HepG2 (cell line): ENCODE measurements around the gene CDK5R1. TPM values are rescaled to one million over a fixed set of nuclear protein-coding genes. Genes with fewer than 3 reads are reported as not detected.

Experiments used
- ATAC-seq: fragments of 200-7000 bp; cut with Tn5 transposase; 3 replicates; pipeline ENCODE4 v1.9.1; 2020; ENCODE audit warnings: mild to moderate bottlenecking, moderate library complexity
- BruUV-seq: library from RNA; stranded (reverse); fragments of 400-500 nt; replicated peaks from 2 replicates; lab custom pipeline; 2021; lab: Mats Ljungman, UMichigan
- CTCF ChIA-PET: fragments of 300-600 bp; formaldehyde crosslinking; extraction: SDS; loops from one replicate; lab custom pipeline; 2021; ENCODE audit warnings: low total read pairs, inconsistent platforms, low intra/inter-chr PET ratio; lab: Yijun Ruan, JAX
- POLR2A ChIA-PET: fragments of 350-600 bp; sonication (Branson Sonifier 250); formaldehyde crosslinking; loops from one replicate; lab custom pipeline; 2020; ENCODE audit warnings: antibody characterized with exemption, inconsistent platforms; lab: Yijun Ruan, JAX
- DNase-seq: peaks from one replicate; pipeline ENCODE4 v3.0.0-alpha.2; 2015; ENCODE audit warnings: low spot score
- FAIRE-seq: peaks from 3 replicates; lab custom pipeline; 2011; peaks lifted over from hg19 to GRCh38; lab: Jason Lieb, UNC
- H2AFZ ChIP-seq: one replicate; pipeline ENCODE4 v1.6.1; 2011; ENCODE audit warnings: low read length, inconsistent platforms
- H3K27ac ChIP-seq: fragments of 300-600 bp; 3 replicates; pipeline ENCODE4 v1.8.0; 2011; ENCODE audit warnings: mixed run types, mild to moderate bottlenecking, mixed read lengths, low read length, inconsistent platforms; ENCODE audit not compliant: insufficient read depth; ENCODE audit errors: extremely low read length
- H3K27me3 ChIP-seq, 2 experiments: fragments of 200-600 bp in 1 of 2; 2 replicates in 1 of 2; 3 replicates in 1 of 2; pipeline versions ENCODE4 v1.6.0 to v1.8.0; 2011; ENCODE audit warnings: low read length in 2 of 2, mild to moderate bottlenecking in 2 of 2, moderate library complexity in 2 of 2, inconsistent platforms in 1 of 2; ENCODE audit not compliant: insufficient read depth in 2 of 2, control insufficient read depth in 1 of 2
- H3K36me3 ChIP-seq, 2 experiments: fragments of 200-600 bp in 1 of 2; replicated peaks in 1 of 2; 2 replicates in 1 of 2; 3 replicates in 1 of 2; pipeline versions ENCODE4 v1.5.1 to v1.8.0; 2011; ENCODE audit warnings: low read length in 2 of 2, inconsistent platforms in 1 of 2; ENCODE audit not compliant: insufficient read depth in 2 of 2, control insufficient read depth in 1 of 2
- H3K4me1 ChIP-seq: 2 replicates; pipeline ENCODE4 v1.5.1; 2012; ENCODE audit warnings: low read length, inconsistent platforms; ENCODE audit not compliant: insufficient read depth
- H3K4me2 ChIP-seq: 2 replicates; pipeline ENCODE4 v1.6.0; 2011; ENCODE audit warnings: low read depth, low read length, inconsistent platforms
- H3K4me3 ChIP-seq, 3 experiments: fragments of 200-600 bp in 1 of 3; sonication (generic), shearing (Covaris generic) in 1 of 3; replicated peaks in 1 of 3; 2 replicates each; pipeline ENCODE4 v1.5.1; 2011 to 2016; ENCODE audit warnings: low read length in 3 of 3, inconsistent platforms in 2 of 3, low read depth in 2 of 3, mild to moderate bottlenecking in 2 of 3, control low read depth in 1 of 3, mixed read lengths in 1 of 3; ENCODE audit not compliant: insufficient read depth in 1 of 3
- H3K79me2 ChIP-seq: one replicate; pipeline ENCODE4 v1.6.1; 2011; ENCODE audit warnings: low read length, inconsistent platforms; ENCODE audit not compliant: insufficient read depth
- H3K9ac ChIP-seq: 2 replicates; pipeline ENCODE4 v1.6.0; 2011; ENCODE audit warnings: mild to moderate bottlenecking, low read depth, low read length, inconsistent platforms; ENCODE audit not compliant: insufficient read depth
- H3K9me3 ChIP-seq: 2 replicates; pipeline ENCODE4 v1.5.1; 2012; ENCODE audit warnings: mild to moderate bottlenecking, low read length
- H4K20me1 ChIP-seq: 2 replicates; pipeline ENCODE4 v1.6.0; 2011; ENCODE audit warnings: inconsistent platforms, mild to moderate bottlenecking, low read length, moderate library complexity; ENCODE audit not compliant: insufficient read depth
- NFE2L1 ChIP-seq: sonication (generic); formaldehyde crosslinking; IDR thresholded peaks from 2 replicates; pipeline ENCODE4 v1.4.0; 2020; ENCODE audit warnings: missing genetic modification reagents, mild to moderate bottlenecking, borderline replicate concordance
- ZFX ChIP-seq: sonication (generic); formaldehyde crosslinking; IDR thresholded peaks from 2 replicates; pipeline ENCODE4 v1.4.0; 2020; ENCODE audit warnings: mild to moderate bottlenecking, low read depth, missing genetic modification reagents, moderate library complexity
- WGBS: methylation state at CpG from one replicate; pipeline ENCODE4 v1.1.6; 2017; ENCODE audit warnings: low lambda C conversion rate; 5-methylcytosine and 5-hydroxymethylcytosine counted together
- in situ Hi-C: cut with HindIII; loops from 2 replicates; pipeline ENCODE4 v1.10.0; 2017; ENCODE audit warnings: low pct_unique_long_range_greater_than_20kb; ENCODE audit not compliant: extremely low pct_ligation_motif_present
- intact Hi-C: fragments of 100-400 bp; cut with micrococcal nuclease; formaldehyde crosslinking; loops from one replicate; pipeline ENCODE4 v1.10.0; 2022; ENCODE audit not compliant: unreplicated experiment
- polyA plus RNA-seq, 8 experiments: library from polyadenylated mRNA; depleted of rRNA in 3 of 8; stranded (reverse) in 7 of 8; unstranded in 1 of 8; fragments of >200 nt; fragmentation: Illumina TruSeq in 4 of 8; extraction: Trizol in 4 of 8; gene quantifications; 2 replicates each; pipeline versions ENCODE4 v1.2.1 to v1.2.3, GENCODE V29; 2011 to 2016; ENCODE audit warnings: low read depth in 4 of 8, missing spikeins in 1 of 8, mixed read lengths in 1 of 8; ENCODE audit not compliant: insufficient read depth in 1 of 8
- total RNA-seq, 5 experiments: library from RNA; depleted of rRNA; stranded (reverse); fragments of >200 nt; fragmentation: Illumina TruSeq; extraction: Trizol; gene quantifications; 2 replicates each; pipeline ENCODE4 v1.2.3, GENCODE V29; 2016; ENCODE audit warnings: low read depth in 1 of 5
- TF ChIP-seq, protein P1 (sequence below): sonication (generic); formaldehyde crosslinking; conservative IDR thresholded peaks from 2 replicates; pipeline ENCODE4 v1.4.0; 2020; ENCODE audit warnings: missing genetic modification reagents
- TF ChIP-seq, protein P2 (sequence below): sonication (generic); formaldehyde crosslinking; IDR thresholded peaks from 2 replicates; pipeline ENCODE4 v1.5.0; 2020; ENCODE audit warnings: mild to moderate bottlenecking, missing genetic modification reagents

CDK5R1 gene
- total and polyA plus RNA-seq, 2 of the 13 experiments (the other 11 are each of a cell fraction or from before 2014, with no cell fraction given): 1.1 to 3.9 TPM

DNA sequence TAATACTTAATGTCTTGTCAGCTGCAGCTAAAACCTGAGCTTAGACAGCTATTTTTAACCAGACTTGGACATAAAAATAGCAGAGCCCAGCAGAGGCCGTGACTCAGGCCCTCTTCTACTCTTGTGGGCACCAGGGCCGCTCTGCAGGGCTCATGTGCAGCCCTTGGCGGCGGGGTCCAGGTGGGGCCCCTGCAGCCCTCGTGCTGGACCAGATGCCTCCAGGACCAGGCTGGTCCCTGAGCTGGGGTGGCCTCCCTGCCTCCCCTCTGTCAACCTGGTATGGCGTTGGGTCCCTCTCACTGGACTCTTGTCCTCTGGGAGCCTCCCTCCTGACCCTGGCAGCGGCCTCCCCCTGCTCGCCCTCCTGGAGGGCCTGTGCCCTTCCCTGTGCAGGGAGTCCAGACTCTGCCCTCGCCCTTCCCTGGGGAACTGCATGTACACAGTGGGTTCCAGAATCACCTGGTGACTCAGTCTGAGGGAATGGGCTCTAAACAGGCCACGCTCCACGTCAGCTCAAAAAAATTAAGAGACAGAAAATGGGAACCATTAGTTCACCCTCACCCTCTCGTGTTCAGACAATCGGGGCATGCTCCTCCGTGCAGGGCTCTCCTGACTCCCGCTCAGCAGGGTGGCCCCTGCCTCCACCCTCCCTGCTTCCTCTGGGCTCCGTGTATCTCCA lies 9.7 kb downstream of the CDK5R1 start:
- Histone ChIP-seq H3K27me3 (no peaks in the 10 kb centered on the region), H3K79me2 (no peaks in the 10 kb centered on the region), H3K4me1 (0 out of 2 replicates have a peak, but pooled peaks cover 9% of the 10 kb centered on the region), H3K27ac (no peak overlapping the region), H4K20me1 (no peaks in the 10 kb centered on the region), H3K9ac (no peak overlapping the region), H3K4me3 (no peak overlapping the region), H3K4me2 (no peak overlapping the region), H2AFZ (no peak overlapping the region), H3K36me3 (no peaks in the 10 kb centered on the region), H3K9me3 (no peaks in the 10 kb centered on the region)
- intact Hi-C loops (no loop called here), in situ Hi-C loops (no loop called here)
- DNase-seq: no peak
- no peak for ATAC-seq
- TF ChIP-seq ZFX (CRISPR knock-in tag) (no peak), NFE2L1 (CRISPR knock-in tag) (no peak)
- TF ChIP-seq, protein P1, sequence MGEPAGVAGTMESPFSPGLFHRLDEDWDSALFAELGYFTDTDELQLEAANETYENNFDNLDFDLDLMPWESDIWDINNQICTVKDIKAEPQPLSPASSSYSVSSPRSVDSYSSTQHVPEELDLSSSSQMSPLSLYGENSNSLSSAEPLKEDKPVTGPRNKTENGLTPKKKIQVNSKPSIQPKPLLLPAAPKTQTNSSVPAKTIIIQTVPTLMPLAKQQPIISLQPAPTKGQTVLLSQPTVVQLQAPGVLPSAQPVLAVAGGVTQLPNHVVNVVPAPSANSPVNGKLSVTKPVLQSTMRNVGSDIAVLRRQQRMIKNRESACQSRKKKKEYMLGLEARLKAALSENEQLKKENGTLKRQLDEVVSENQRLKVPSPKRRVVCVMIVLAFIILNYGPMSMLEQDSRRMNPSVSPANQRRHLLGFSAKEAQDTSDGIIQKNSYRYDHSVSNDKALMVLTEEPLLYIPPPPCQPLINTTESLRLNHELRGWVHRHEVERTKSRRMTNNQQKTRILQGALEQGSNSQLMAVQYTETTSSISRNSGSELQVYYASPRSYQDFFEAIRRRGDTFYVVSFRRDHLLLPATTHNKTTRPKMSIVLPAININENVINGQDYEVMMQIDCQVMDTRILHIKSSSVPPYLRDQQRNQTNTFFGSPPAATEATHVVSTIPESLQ (CRISPR knock-in tag): no peak
- TF ChIP-seq, protein P2, sequence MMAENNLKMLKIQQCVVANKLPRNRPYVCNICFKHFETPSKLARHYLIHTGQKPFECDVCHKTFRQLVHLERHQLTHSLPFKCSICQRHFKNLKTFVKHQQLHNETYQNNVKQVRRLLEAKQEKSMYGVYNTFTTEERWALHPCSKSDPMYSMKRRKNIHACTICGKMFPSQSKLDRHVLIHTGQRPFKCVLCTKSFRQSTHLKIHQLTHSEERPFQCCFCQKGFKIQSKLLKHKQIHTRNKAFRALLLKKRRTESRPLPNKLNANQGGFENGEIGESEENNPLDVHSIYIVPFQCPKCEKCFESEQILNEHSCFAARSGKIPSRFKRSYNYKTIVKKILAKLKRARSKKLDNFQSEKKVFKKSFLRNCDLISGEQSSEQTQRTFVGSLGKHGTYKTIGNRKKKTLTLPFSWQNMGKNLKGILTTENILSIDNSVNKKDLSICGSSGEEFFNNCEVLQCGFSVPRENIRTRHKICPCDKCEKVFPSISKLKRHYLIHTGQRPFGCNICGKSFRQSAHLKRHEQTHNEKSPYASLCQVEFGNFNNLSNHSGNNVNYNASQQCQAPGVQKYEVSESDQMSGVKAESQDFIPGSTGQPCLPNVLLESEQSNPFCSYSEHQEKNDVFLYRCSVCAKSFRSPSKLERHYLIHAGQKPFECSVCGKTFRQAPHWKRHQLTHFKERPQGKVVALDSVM: peak; percentile 61; the same call in 1 of the 2 replicates
- POLR2A ChIA-PET: no interaction called here
- 62% methylated on average over 10 of the region's 16 CpGs for WGBS
- BruUV-seq: no TSS peak
- FAIRE-seq: no peak
- CTCF ChIA-PET: no interaction called here
